Motor neuron (in vitro differentiated cells): Measurements from ENCODE around the gene TBL1Y. TPM values are rescaled to one million over a fixed set of nuclear protein-coding genes. Genes with fewer than 3 reads are reported as not detected.
A peak's percentile ranks its signal among the peaks of the same experiment; 100 is the strongest.

Experiments
- ATAC-seq, 8 experiments: fragments of 200-7000 bp; cut with Tn5 transposase; replicated peaks in 6 of 8; 2 replicates each; pipeline ENCODE4 v1.8.0; 2021; ENCODE audit warnings: mild to moderate bottlenecking in 8 of 8, moderate library complexity in 8 of 8
- H3K27ac ChIP-seq, 2 donors: fragments of 250-450 bp; sonication (Bioruptor Pico); 2 replicates each; pipeline ENCODE4 v1.9.0; 2021; ENCODE audit warnings: antibody characterized with exemption in 2 of 2, mild to moderate bottlenecking in 2 of 2, moderate library complexity in 1 of 2
- H3K4me1 ChIP-seq, 2 donors: fragments of 250-450 bp; sonication (Bioruptor Pico); replicated peaks in 1 of 2; 2 replicates each; pipeline ENCODE4 v1.6.1; 2021; ENCODE audit warnings: antibody characterized with exemption in 2 of 2, mild to moderate bottlenecking in 2 of 2, moderate library complexity in 1 of 2
- H3K4me3 ChIP-seq, 5 donors: fragments of 250-450 bp; sonication (Bioruptor Pico); 2 replicates each; pipeline ENCODE4 v1.9.0; 2021; ENCODE audit warnings: antibody characterized with exemption in 5 of 5, mild to moderate bottlenecking in 5 of 5, moderate library complexity in 4 of 5
- WGBS, 10 experiments: fragments of 450-650 bp; shearing (Covaris generic); methylation state at CpG; one replicate each; pipeline ENCODE4 v1.0.0; 2022; 5-methylcytosine and 5-hydroxymethylcytosine counted together
- in situ Hi-C, 9 experiments: fragments of 400-800 bp; cut with MboI; loops; one replicate each; pipeline ENCODE4 v1.15.0; 2021; ENCODE audit warnings: low sequenced_read_pairs in 9 of 9, low pct_unique_long_range_greater_than_20kb in 2 of 9; ENCODE audit not compliant: unreplicated experiment in 9 of 9
- total RNA-seq, 8 experiments: library from RNA; unstranded; fragments of 300-600 nt; gene quantifications; 2 replicates each; pipeline versions ENCODE4 v1.2.3 to v1.2.4, GENCODE V29; 2022

The TBL1Y gene
- total RNA-seq, 8 experiments from 2014 or later, result 0.57 to 2.0 (median 1.4) TPM; not detected in 4

GRCh38 chrY:7110086-7110485 is 199.6 kb downstream of the TBL1Y start:
- no peak overlapping the region for H3K4me3 ChIP-seq
- peaks cover 0 to 3% of the 10 kb centered on the region in 2 donors for H3K4me1 ChIP-seq
- WGBS, 10 experiments, result 70 to 78% methylated on average over 1 to 2 of the region's 3 CpGs; no CpG with 5 or more reads in 8 of the 10 experiments
- H3K27ac ChIP-seq, result no peak overlapping the region
- in situ Hi-C loops, result loop anchor here in 1 of 9 experiments (25.0 kb wide), 1 partner anchor 177 kb away; no protein-coding TSS in a partner anchor
- no peak for ATAC-seq

- no peak overlapping the region for H3K27ac ChIP-seq
- peak in 1 of 8 experiments; percentile 48 for ATAC-seq
- no peaks in the 10 kb centered on the region for H3K4me1 ChIP-seq
- no peak overlapping the region for H3K4me3 ChIP-seq
- in situ Hi-C loops, result loop anchor here in 1 of 9 experiments (25.0 kb wide), 1 partner anchor 171 kb away; no protein-coding TSS in a partner anchor
- WGBS, 10 experiments, result 100% methylated on average over 2 of the region's 5 CpGs; no CpG with 5 or more reads in 9 of the 10 experiments
These were observed 205.4 kb downstream of the TBL1Y start for GRCh38 chrY:7115871-7116270.

DNA sequence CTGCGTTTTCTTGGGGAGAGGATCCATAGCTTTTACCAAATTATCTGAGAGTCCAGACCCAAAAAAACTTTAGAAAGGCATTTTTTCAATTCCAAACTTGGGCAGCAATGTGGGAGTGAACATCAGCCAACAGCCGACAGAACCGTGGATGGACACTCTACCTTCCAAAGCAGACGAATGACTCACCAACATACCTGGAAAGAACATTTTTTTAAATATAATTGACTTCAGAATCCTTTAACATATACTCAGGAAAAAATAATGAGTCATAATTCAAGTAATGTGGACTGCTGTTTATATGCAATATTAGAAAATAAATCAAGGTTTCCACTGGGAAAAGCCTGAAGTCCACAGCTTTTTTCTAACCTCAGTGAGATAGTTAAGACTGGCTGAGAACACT is 211.7 kb downstream of the TBL1Y start:
- in situ Hi-C loops, result loop anchor here in 1 of 9 experiments (25.0 kb wide), 1 partner anchor 165 kb away; no protein-coding TSS in a partner anchor
- Histone ChIP-seq H3K4me1 (no peaks in the 10 kb centered on the region), H3K27ac (no peak overlapping the region), H3K4me3 (no peak overlapping the region)
- 29 to 100% (median 68%) methylated on average over 1 to 3 of the region's 4 CpGs; no CpG with 5 or more reads in 6 of the 10 experiments for WGBS, 10 experiments
- no peak for ATAC-seq

GRCh38 chrY:7125136-7126056 is 214.9 kb downstream of the TBL1Y start:
- WGBS, 10 experiments, result 0 to 57% (median 0%) methylated on average over 1 to 2 of the region's 6 CpGs; no CpG with 5 or more reads in 7 of the 10 experiments
- no peak overlapping the region for H3K27ac ChIP-seq
- ATAC-seq, result peak in 4 of 8 experiments; percentile 25 to 86 (median 78)
- no peaks in the 10 kb centered on the region for H3K4me1 ChIP-seq
- in situ Hi-C loops, result no loop called here
- no peak overlapping the region for H3K4me3 ChIP-seq

DNA sequence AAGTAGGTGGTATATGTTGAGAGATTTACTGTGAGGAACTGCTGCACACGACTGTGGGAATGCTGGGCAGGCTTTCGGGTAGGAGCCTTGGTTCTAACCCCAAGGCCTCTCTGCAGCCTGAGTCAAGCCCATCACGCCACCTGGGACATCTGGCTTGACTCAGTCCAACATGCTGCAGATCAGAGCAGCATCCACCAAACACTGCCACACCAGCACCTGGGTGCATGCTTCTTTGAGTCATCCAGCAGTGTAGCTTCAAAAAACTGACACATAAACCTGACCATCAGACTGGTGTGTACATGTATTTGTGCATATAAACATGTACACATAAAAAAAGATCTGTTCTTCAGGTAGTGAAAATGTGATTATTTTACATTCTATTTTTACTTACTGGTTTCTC is 217.7 kb downstream of the TBL1Y start:
- ATAC-seq, result no peak

More for the DNA sequence above, 217.7 kb downstream of the TBL1Y start:
- Histone ChIP-seq H3K4me3 (no peak overlapping the region), H3K27ac (no peak overlapping the region), H3K4me1 (no peaks in the 10 kb centered on the region)
- in situ Hi-C loops, result no loop called here
- 100% methylated on average over 1 of the region's 3 CpGs; no CpG with 5 or more reads in 9 of the 10 experiments for WGBS, 10 experiments

Other genes with a start within 250 kb of the TBL1Y start
- not detected for gene AMELY, start 1.1 kb downstream of the TBL1Y start, total RNA-seq